Stimulated activated CD4-positive, alpha-beta T cell treated with anti-CD3 and anti-CD28 coated beads, Interleukin-4, amount 100 ng/mL, for 1 hour (primary cell): Measurements from ENCODE around the gene APOL2.
"Not testable (repeated sequence)": the region's sequence is repeated elsewhere in the genome, so short reads cannot be mapped to it uniquely, and the experiment has no call there.

ENCODE experiments used
- DNase-seq: peaks from one replicate; pipeline ENCODE4 v3.0.0-alpha.2; 2020

Gene APOL2

DNA sequence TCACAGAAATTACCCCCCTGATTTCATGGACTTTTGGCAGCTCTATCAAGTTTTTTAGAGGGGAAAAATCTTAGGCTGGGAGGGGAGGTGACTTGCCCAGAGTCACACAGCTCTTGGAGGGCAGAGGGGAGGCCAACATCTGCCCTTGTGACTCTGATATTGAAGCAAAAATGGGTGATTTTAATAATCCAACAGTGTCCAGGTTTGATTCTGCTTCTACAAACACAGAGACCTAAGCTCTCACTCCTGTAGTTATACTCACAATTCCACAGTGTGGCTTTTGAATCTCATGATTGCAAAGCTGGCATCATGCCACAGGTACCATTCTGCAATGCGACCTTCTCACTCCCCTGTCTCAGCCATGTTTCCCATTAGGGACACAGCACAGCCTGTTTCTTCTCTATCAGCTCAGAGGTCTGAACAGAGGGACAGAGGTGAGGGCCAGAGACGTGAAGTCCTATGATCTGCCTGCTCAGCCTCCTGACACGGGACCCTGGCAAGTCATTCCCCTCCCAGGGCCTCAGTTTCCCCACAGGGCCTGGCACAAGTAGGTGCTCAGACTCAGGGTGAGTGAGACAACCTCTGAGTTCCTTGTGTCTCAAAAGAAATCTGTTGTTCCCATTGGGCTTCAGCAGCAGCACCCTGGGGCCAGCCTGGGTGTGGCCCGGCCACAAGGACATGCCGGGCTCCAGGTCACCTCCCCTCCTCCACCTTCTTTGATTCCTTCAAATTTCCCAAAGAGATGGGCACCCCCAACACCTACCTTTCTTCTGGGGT, 766 bp downstream of the APOL2 start:
- no peak for DNase-seq

- DNase-seq: no peak
These were observed 1.6 kb downstream of the APOL2 start for GRCh38 chr22:36237462-36238372.

DNA sequence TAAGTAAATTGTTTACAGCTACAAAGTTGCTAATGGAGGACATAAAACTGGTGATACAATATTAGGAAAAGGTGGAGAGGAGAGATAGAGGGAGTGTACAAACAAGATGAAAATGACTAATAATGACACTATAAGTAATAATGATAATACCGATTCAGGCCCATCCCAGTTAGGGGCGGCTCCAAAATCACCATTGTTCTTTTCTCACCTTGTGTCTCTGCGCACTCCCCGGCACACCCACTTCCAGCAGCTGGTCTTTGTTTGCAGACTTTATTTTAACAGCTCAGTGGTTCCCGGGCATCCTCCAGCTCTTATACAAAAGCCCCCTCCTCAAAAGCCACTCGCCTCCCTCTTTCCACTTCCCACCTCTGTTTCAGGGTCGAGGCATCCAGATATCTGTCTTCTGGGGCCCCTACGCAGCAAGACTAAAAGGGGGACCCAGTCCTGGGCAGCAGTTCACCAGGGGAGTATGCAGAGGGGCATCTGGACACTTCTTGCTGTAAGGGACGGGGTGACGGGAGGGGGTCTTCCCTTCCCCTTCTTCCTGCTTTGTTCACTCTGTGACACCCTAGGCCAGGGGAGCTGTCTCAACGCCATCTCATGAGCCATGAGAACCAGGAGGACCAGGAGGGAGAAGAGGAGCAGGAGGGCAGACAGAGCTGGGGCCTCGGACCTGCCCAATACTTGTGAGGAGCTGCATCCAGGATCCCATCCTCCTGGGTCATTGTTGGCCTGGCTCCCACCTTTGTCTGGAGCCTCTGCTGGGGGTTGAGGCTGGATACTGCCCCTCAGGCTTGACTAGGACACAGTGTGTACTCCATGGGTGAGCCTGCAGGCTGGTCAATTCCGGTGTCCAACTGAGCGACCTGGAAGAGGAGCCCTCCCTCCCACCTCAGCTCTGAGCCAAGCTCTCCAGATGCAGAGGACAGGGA, 2.7 kb downstream of the APOL2 start:
- no peak for DNase-seq

- no peak for DNase-seq
These were observed 3.7 kb downstream of the APOL2 start for GRCh38 chr22:36235585-36235984.

DNA sequence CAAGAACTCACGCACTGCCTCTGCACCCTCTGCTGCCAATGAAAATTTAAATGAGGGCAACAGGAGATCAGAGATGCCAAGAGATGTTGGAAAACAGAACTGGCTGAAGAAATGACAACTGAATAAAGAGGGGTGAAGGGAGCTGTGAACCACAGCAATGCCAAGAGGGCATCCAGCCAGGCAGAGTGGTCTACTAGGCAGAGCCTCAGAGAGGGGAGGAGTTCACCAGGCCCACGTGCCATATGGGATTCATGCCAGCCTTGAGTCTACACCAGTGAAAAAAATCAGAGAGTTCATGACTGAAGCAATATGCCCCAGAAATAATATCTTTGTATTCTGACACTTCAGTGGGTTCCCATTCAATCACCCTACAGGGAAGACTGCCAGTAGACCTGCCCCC, 4.4 kb downstream of the APOL2 start:
- no peak for DNase-seq

GRCh38 chr22:36234213-36234612, 5.1 kb downstream of the APOL2 start:
- no peak for DNase-seq

DNA sequence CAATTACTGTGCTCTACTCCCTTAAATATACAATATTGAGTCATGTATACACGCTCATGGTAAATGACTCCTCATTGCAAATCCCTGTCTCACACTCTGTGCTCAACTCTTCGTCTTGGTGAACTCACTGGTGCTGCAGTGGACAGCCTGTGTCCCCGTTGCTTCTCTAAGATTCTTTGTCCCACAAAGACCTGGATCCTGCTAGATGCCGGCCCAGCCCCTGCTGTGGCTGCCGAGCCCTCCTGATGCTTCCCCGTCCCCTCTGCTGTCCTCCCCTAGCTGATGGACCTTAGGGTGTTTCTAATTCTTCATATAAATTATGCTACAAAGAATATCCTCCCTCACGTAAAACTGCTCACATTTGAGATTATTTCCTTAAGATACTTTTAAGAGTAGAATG, 5.5 kb downstream of the APOL2 start:
- no peak for DNase-seq

DNA sequence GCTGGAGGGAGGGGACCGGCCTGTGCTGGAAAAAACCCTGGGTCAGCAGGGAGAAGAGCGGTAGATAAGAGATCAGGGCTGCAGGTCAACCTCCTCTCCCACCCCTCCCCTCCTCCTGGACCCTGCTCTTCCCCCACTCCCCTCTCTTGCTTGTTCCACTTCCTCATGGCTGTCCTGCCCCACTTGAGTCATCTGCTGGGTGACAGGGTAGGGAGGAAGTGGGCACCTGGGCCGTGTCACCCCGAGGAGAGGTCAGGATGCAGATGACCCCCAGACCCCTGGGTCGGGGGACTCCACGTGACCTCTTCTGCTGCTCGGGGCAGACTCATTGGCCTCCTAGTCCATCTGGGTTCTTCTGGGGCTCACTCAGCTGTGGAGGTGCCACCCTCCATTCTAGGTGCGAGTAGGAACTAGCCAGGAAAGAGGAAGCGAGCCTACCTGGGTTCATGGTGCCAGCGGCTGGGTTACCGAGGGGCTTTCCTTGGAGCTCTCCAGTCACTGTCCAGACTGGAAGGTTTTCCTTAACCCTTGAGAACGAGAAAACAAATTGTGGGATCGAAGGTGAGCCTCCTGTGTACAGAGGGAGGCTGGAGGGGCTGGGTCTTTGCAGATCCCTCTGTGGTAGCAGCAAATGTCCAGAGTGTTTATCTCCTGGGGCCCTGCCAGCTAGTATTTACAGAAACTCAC, 6.5 kb downstream of the APOL2 start:
- DNase-seq: no peak

DNA sequence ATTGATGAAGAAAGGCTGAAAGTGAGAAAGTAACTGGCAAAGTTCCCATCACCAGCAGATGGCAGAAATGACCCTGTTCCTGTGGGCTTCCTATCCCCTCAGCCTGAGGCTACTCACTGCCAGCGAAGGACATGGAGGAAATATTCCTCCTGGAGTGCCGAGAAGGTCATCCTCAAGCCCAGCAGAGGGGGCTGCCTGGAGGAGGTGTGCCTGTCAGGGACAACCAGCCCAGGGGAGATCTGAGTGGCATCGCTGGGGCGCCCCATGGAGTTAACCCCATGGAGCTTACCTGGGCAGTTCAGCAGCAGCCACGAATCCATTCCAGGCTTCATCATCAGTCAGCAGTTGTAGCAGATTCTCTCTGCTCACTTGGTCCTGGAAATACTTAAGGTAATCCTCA, 8.3 kb downstream of the APOL2 start:
- DNase-seq: not testable (repeated sequence)

GRCh38 chr22:36229649-36230048, 9.7 kb downstream of the APOL2 start:
- not testable (repeated sequence) for DNase-seq

DNA sequence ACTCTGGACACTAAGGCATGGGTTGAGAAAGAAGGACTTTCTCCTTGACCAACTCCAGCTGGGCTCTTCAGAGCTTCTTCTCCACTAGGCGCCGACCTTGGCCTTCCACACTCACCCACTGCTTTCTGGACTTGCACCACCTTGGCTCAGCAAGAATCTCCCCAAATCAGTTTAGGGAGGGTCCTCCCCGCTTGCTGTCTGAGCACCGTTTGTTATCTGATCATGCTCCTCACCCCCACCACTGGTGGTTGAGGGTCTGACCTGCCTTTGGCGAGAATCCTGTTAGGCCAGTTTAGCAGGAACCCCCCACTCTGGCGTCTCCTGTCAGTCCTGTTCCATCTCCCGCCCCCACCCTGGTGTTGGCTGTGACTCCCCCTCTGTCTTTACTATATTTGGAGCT, 10.4 kb downstream of the APOL2 start:
- no peak for DNase-seq

DNA sequence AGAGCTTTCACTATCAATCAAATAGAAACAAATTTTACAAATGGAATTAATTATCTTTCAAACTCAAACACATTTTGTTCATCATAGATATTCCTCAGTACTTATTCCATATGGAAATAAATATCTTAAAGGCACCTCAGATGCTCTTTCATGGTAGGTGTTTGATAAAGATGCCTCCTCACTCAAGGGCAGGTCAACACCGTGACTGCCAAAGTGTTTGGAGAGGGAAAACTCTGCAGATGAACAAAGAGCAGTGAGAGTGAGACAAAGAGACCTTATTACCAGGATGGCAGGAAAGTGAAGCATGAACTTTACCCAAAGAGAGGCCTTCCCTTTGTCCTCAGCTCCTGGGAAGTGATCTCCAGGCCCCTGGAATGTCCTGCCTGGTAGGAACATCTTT, 11.0 kb downstream of the APOL2 start:
- not testable (repeated sequence) for DNase-seq

DNA sequence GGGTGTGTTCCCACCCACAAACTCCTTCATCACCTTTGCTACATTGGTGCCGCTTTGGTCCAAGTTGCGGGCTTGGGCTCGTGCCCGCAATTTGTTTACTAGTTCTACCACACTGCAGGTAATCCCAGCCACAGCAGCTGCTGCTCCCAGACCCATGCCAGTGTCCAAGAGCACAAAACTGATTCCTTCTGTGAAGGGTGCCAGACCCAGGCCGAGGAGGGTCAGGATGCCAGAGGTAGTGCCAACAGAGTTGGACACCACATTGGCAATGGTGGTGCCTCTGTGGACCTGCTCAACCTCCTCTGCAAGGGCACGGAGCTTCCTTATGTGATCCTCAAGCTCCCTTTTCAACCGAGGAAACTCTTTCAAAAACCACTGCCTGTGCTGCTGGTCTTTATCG, 11.5 kb downstream of the APOL2 start:
- no peak for DNase-seq

DNA sequence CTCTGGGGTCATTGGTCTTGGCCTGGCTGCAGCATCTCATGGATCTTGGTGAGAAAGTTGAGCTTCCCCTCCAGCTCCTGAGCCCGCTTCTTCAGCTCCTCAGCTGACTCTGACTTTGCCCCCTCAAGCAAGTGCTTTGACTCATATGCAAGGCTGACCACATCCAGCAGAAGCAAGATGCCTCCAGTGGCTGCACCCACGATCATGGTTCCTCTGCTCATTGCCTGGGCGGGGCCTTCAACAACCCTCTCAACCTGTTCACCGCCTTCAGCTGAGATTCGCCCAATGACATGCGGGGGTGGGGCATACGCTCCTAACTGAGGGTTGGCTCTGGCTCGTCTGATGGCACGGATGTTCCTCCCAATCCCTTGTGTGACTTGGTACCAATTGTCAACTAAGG, 11.9 kb downstream of the APOL2 start:
- DNase-seq: no peak

- no peak for DNase-seq
These were observed 13.1 kb downstream of the APOL2 start for GRCh38 chr22:36226189-36226588.

- no peak for DNase-seq
These were observed 13.9 kb downstream of the APOL2 start for GRCh38 chr22:36225333-36225922.

DNA sequence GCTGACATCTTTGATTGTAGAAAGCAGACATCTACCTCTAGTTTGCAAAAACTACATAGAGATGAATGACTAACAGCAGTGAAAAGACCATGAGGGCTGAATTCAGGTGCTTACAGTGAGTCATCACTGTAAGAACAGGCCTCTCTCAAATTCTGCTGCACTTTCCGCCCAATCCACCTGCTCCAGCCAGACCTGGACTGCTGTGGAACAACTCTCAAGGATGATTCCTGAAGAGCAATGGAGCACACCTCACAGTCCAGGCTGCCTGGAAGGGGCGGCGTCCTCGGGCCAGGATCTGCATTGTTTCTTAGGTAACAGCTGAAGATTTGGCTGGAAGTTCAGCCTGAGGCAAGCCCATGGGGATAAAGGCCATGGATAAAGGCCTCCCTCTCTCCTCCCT, 15.1 kb downstream of the APOL2 start:
- no peak for DNase-seq

- DNase-seq: no peak
These were observed 15.8 kb downstream of the APOL2 start for GRCh38 chr22:36223504-36223903.

- no peak for DNase-seq
These were observed 16.4 kb downstream of the APOL2 start for GRCh38 chr22:36222887-36223450.

DNA sequence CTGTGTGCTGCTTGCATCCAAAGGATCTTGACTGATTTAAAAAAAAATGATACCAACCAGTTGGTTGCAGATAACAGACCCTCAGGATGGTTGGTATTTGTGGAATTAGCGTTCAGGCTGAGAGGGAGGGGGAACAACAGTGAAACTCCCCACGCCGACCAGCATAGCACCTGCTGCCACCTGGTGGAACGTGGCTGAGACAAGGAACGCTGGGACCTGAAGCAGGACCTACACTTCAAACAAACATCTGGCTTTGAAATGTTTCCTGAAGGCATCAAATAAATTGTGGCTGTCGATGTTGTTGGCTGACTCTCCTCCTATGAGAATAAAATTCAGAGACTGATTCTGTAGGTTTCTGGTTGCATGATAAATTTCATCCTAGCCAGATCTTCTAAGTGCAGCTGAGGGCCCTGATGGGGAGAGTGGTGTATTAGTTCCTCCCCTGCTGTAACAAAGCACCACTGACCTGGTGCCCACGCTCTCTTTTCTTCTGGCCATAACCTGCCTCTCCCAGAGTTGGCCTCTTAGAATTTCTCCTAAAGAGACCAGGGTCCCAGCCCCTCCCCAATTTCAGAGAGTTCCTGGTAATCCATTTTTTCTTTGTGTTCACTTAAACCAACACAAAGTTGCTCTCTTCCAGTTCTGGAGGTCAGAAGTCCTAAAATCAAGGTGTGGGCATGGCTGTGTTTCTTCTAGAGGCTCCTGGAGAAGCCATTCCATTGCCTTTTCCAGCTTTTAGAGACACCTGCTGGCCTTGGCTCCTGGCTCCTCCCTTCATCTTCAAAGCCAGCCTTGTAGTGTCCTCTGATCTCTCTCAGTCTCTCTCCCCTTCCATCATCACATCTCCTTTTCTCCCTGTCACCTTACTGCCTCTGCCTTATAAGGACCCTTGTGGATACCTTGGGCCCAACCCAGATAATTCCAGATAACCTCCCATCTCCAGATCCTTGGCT, 17.3 kb downstream of the APOL2 start:
- peak; percentile 55 for DNase-seq
